Activated T-helper 1 cell treated with anti-CD3 and anti-CD28 coated beads, Interleukin-12 subunit alpha, Interleukin-12 subunit beta, Interleukin-2, Interleukin-4 antibody, amounts not matched to agents 30 ng/mL and 10 ng/mL and 1 ng/mL, durations not matched to agents 14 hours and 24 hours and 36 hours (primary cell): ENCODE results near the gene USP32. TPM values are rescaled to one million over a fixed set of nuclear protein-coding genes. Genes with fewer than 3 reads are reported as not detected.
A peak's percentile ranks its signal among the peaks of the same experiment; 100 is the strongest.
"Not testable (repeated sequence)": the region's sequence is repeated elsewhere in the genome, so short reads cannot be mapped to it uniquely, and the experiment has no call there.

Experiments used
- DNase-seq: peaks from one replicate; pipeline ENCODE4 v3.0.0; 2021; ENCODE audit warnings: low spot score
- H3K27ac Mint-ChIP-seq: one replicate; pipeline ENCODE4 v1.8.0; 2021; ENCODE audit warnings: mild to moderate bottlenecking, mixed read lengths
- H3K27me3 Mint-ChIP-seq: one replicate; pipeline ENCODE4 v1.8.0; 2022; ENCODE audit warnings: mild to moderate bottlenecking, moderate library complexity, mixed read lengths; ENCODE audit not compliant: insufficient read depth
- H3K36me3 Mint-ChIP-seq: one replicate; pipeline ENCODE4 v1.8.0; 2021; ENCODE audit warnings: low read depth, mixed read lengths
- H3K4me1 Mint-ChIP-seq: one replicate; pipeline ENCODE4 v1.8.0; 2021; ENCODE audit warnings: low read depth, mixed read lengths
- H3K4me3 Mint-ChIP-seq: one replicate; pipeline ENCODE4 v1.8.0; 2021; ENCODE audit warnings: mild to moderate bottlenecking, moderate library complexity, mixed read lengths
- H3K9me3 Mint-ChIP-seq: one replicate; pipeline ENCODE4 v1.8.0; 2021; ENCODE audit warnings: mixed read lengths
- intact Hi-C: fragments of 100-400 bp; cut with micrococcal nuclease; formaldehyde crosslinking; loops from one replicate; pipeline ENCODE4 v1.15.1; 2024
- total RNA-seq: library from RNA; stranded (reverse); gene quantifications from 2 replicates; pipeline ENCODE4 v1.2.3, GENCODE V29; 2022

Gene USP32
- total RNA-seq, 1 donor from 2014 or later: 30.5 TPM

- peaks cover 19% of the 10 kb centered on the region for H3K4me1 Mint-ChIP-seq
- H3K36me3 Mint-ChIP-seq, H3K27me3 Mint-ChIP-seq, intact Hi-C loops, H3K27ac Mint-ChIP-seq, H3K4me3 Mint-ChIP-seq, H3K9me3 Mint-ChIP-seq, DNase-seq: not testable (repeated sequence)
These were observed 217.2 kb downstream of the USP32 start for GRCh38 chr17:60174767-60175166.

- no peak overlapping the region for H3K4me3 Mint-ChIP-seq
These were observed 217.9 kb downstream of the USP32 start for GRCh38 chr17:60174035-60174434.

GRCh38 chr17:60173304-60173819, 218.6 kb downstream of the USP32 start:
- H3K4me1 Mint-ChIP-seq: peaks cover 23% of the 10 kb centered on the region
- intact Hi-C loops: no loop called here
- H3K9me3 Mint-ChIP-seq: no peaks in the 10 kb centered on the region
- peaks cover 5% of the 10 kb centered on the region for H3K36me3 Mint-ChIP-seq
- no peak overlapping the region for H3K27ac Mint-ChIP-seq
- H3K4me3 Mint-ChIP-seq: no peak overlapping the region
- H3K27me3 Mint-ChIP-seq: no peaks in the 10 kb centered on the region
- no peak for DNase-seq

More at GRCh38 chr17:60174035-60174434, 217.9 kb downstream of the USP32 start:
- intact Hi-C loops: no loop called here
- H3K9me3 Mint-ChIP-seq: no peaks in the 10 kb centered on the region
- H3K4me1 Mint-ChIP-seq: peaks cover 23% of the 10 kb centered on the region
- peaks cover 5% of the 10 kb centered on the region for H3K36me3 Mint-ChIP-seq
- no peaks in the 10 kb centered on the region for H3K27me3 Mint-ChIP-seq
- no peak overlapping the region for H3K27ac Mint-ChIP-seq
- no peak for DNase-seq

GRCh38 chr17:60171753-60172079, 220.2 kb downstream of the USP32 start:
- Mint-ChIP-seq H3K36me3 (peaks cover 5% of the 10 kb centered on the region), H3K27me3 (no peaks in the 10 kb centered on the region), H3K4me3 (no peak overlapping the region), H3K4me1 (peaks cover 23% of the 10 kb centered on the region), H3K9me3 (no peaks in the 10 kb centered on the region), H3K27ac (no peak overlapping the region)
- intact Hi-C loops: loop anchor here (2.0 kb wide), 1 partner anchor 29 kb away; no protein-coding TSS in a partner anchor
- DNase-seq: no peak

GRCh38 chr17:60170835-60171752, 220.8 kb downstream of the USP32 start:
- peaks cover 26% of the 10 kb centered on the region for H3K4me1 Mint-ChIP-seq
- no peak for DNase-seq
- no peak overlapping the region for H3K4me3 Mint-ChIP-seq
- H3K27me3 Mint-ChIP-seq: peaks cover 1% of the 10 kb centered on the region
- peaks cover 2% of the 10 kb centered on the region for H3K36me3 Mint-ChIP-seq
- no peaks in the 10 kb centered on the region for H3K9me3 Mint-ChIP-seq
- no peak overlapping the region for H3K27ac Mint-ChIP-seq
- intact Hi-C loops: loop anchor here (2.0 kb wide), 1 partner anchor 28 kb away; no protein-coding TSS in a partner anchor

- H3K27ac Mint-ChIP-seq: peak overlapping the region; percentile 90
- peaks cover 2% of the 10 kb centered on the region for H3K27me3 Mint-ChIP-seq
- peaks cover 32% of the 10 kb centered on the region for H3K4me1 Mint-ChIP-seq
- H3K36me3 Mint-ChIP-seq: peaks cover 2% of the 10 kb centered on the region
- no peaks in the 10 kb centered on the region for H3K9me3 Mint-ChIP-seq
- intact Hi-C loops: loop anchor here (2.0 kb wide), 1 partner anchor 27 kb away; no protein-coding TSS in a partner anchor
- H3K4me3 Mint-ChIP-seq: peak overlapping the region; percentile 58
- DNase-seq: peak; percentile 41
These were observed 221.8 kb downstream of the USP32 start for GRCh38 chr17:60169921-60170817.

GRCh38 chr17:60168654-60169053, 223.3 kb downstream of the USP32 start:
- H3K27me3 Mint-ChIP-seq: peaks cover 2% of the 10 kb centered on the region
- DNase-seq: no peak
- peaks cover 2% of the 10 kb centered on the region for H3K36me3 Mint-ChIP-seq
- no peak overlapping the region for H3K27ac Mint-ChIP-seq
- intact Hi-C loops: no loop called here
- peaks cover 32% of the 10 kb centered on the region for H3K4me1 Mint-ChIP-seq
- no peak overlapping the region for H3K4me3 Mint-ChIP-seq
- H3K9me3 Mint-ChIP-seq: no peaks in the 10 kb centered on the region

GRCh38 chr17:60167065-60167741, 224.7 kb downstream of the USP32 start:
- H3K27me3 Mint-ChIP-seq: peaks cover 2% of the 10 kb centered on the region
- H3K4me3 Mint-ChIP-seq: no peak overlapping the region
- no peak overlapping the region for H3K27ac Mint-ChIP-seq
- peaks cover 2% of the 10 kb centered on the region for H3K36me3 Mint-ChIP-seq
- H3K9me3 Mint-ChIP-seq: no peaks in the 10 kb centered on the region
- DNase-seq: no peak
- H3K4me1 Mint-ChIP-seq: peaks cover 27% of the 10 kb centered on the region
- intact Hi-C loops: no loop called here

GRCh38 chr17:60165971-60166370, 226.0 kb downstream of the USP32 start:
- Mint-ChIP-seq H3K36me3 (peaks cover 2% of the 10 kb centered on the region), H3K4me3 (no peak overlapping the region), H3K27ac (no peak overlapping the region), H3K9me3 (no peaks in the 10 kb centered on the region), H3K4me1 (peaks cover 25% of the 10 kb centered on the region), H3K27me3 (peaks cover 4% of the 10 kb centered on the region)
- intact Hi-C loops: no loop called here
- DNase-seq: peak; percentile 10

- no peak for DNase-seq
- H3K27me3 Mint-ChIP-seq: peaks cover 4% of the 10 kb centered on the region
- H3K36me3 Mint-ChIP-seq: no peaks in the 10 kb centered on the region
- peaks cover 18% of the 10 kb centered on the region for H3K4me1 Mint-ChIP-seq
- no peaks in the 10 kb centered on the region for H3K9me3 Mint-ChIP-seq
- intact Hi-C loops: no loop called here
- H3K27ac Mint-ChIP-seq: no peak overlapping the region
- H3K4me3 Mint-ChIP-seq: no peak overlapping the region
These were observed 226.7 kb downstream of the USP32 start for GRCh38 chr17:60165223-60165622.

- Mint-ChIP-seq H3K27ac (no peak overlapping the region), H3K9me3 (no peaks in the 10 kb centered on the region), H3K36me3 (no peaks in the 10 kb centered on the region), H3K27me3 (peaks cover 4% of the 10 kb centered on the region), H3K4me1 (peaks cover 12% of the 10 kb centered on the region), H3K4me3 (no peak overlapping the region)
- intact Hi-C loops: no loop called here
- DNase-seq: no peak
These were observed 227.2 kb downstream of the USP32 start for GRCh38 chr17:60164697-60165096.

GRCh38 chr17:60164164-60164563, 227.8 kb downstream of the USP32 start:
- H3K27ac Mint-ChIP-seq: no peak overlapping the region
- H3K4me3 Mint-ChIP-seq: no peak overlapping the region

More at GRCh38 chr17:60164164-60164563, 227.8 kb downstream of the USP32 start:
- H3K9me3 Mint-ChIP-seq: no peaks in the 10 kb centered on the region
- no peaks in the 10 kb centered on the region for H3K36me3 Mint-ChIP-seq
- no peak for DNase-seq
- intact Hi-C loops: no loop called here
- peaks cover 7% of the 10 kb centered on the region for H3K27me3 Mint-ChIP-seq
- peaks cover 10% of the 10 kb centered on the region for H3K4me1 Mint-ChIP-seq
